Activated CD4-positive, CD25-positive, alpha-beta regulatory T cell treated with anti-CD3 and anti-CD28 coated beads, Interleukin-2, amount 50 U/mL, for 24 hours (primary cell): ENCODE results near the gene EDDM13.
"Not testable (repeated sequence)": the region's sequence is repeated elsewhere in the genome, so short reads cannot be mapped to it uniquely, and the experiment has no call there.

Experiments
- ATAC-seq, 2 donors: fragments of 150-1000 bp; cut with Tn5 transposase; one replicate each; pipeline ENCODE4 v1.10.0; 2021; ENCODE audit warnings: mild to moderate bottlenecking in 1 of 2, moderate library complexity in 1 of 2

Gene EDDM13

GRCh38 chr19:56321989-56322440 is 49.5 kb downstream of the EDDM13 start:
- ATAC-seq: no peak

GRCh38 chr19:56324436-56324835 is 51.9 kb downstream of the EDDM13 start:
- no peak for ATAC-seq

DNA sequence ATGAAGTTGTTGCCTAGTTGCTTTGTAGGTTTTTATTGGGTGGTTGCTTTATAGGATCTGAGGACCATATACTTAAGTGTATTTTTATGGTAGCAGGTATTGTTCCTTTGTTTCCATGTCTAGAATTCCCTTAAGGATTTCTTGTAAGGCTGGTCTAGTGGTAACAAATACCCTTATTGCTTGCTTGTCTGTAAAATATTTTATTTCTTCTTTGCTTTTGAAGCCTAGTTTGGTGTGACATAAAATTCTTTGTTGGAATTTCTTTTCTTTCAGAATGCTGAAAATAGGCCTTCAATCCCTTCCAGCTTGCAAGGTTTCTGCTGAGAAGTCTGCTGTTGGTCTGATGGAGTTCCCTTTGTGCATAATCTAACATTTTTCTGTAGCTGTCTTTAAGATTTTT is 60.1 kb downstream of the EDDM13 start:
- no peak for ATAC-seq

- peak in 1 of 2 donors; percentile 51 for ATAC-seq
Observed at GRCh38 chr19:56333506-56333905, 61.0 kb downstream of the EDDM13 start.

DNA sequence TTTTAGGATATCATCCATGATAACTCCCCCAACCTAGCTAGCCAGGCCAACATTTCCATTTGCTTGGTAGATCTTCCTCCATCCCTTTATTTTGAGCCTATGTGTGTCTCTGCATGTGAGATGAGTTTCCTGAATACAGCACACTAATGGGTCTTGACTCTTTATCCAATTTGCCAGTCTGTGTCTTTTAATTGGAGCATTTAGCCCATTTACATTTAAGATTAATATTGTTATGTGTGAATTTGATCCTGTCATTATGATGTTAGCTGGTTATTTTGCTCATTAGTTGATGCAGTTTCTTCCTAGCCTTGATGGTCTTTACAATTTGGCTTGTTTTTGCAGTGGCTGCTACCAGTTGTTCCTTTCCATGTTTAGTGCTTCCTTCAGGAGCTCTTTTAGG is 62.8 kb downstream of the EDDM13 start:
- ATAC-seq: not testable (repeated sequence)

- ATAC-seq: not testable (repeated sequence)
Observed at GRCh38 chr19:56337077-56337476, 64.5 kb downstream of the EDDM13 start.

DNA sequence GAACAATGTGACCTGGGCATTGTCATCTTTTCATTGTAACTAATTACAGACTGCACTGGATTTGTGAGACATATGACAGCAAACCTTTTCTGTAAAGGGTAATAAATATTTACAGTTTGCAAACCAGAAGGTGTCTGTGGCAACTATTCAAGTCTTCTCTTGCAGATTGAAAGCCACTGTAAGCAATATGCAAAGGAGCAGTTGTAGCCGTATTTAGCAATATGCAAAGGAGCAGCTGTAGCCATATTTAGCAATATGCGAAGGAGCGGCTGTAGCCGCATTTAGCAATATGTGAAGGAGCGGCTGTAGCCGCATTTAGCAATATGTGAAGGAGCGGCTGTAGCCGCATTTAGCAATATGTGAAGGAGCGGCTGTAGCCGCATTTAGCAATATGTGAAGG is 66.5 kb downstream of the EDDM13 start:
- not testable (repeated sequence) for ATAC-seq

DNA sequence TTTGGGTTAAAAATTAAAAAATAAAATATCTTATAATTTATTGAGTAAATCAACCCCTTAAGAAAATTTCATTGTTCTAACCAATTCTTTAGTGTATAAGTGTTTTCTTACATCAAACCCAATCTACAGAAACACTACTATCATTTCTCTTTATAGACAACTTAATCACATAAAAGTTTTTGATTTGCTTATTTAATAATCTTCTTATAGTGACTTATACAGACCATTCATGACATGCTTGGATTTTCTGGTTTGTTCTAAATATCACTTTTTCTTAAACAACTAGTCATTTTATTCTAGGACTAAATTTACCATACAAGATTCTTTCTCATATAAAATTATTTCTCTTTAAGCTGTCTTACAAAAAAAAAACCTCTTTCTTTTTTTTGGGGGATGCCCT is 69.4 kb downstream of the EDDM13 start:
- no peak for ATAC-seq

GRCh38 chr19:56347163-56347778 is 74.7 kb downstream of the EDDM13 start:
- ATAC-seq: no peak

GRCh38 chr19:56348289-56348877 is 75.8 kb downstream of the EDDM13 start:
- no peak for ATAC-seq

- ATAC-seq: peak in 1 of 2 donors; percentile 33
Observed at GRCh38 chr19:56350416-56351045, 78.0 kb downstream of the EDDM13 start.

GRCh38 chr19:56351208-56351607 is 78.7 kb downstream of the EDDM13 start:
- ATAC-seq: no peak

- ATAC-seq: no peak
Observed at GRCh38 chr19:56355517-56355916, 83.0 kb downstream of the EDDM13 start.

DNA sequence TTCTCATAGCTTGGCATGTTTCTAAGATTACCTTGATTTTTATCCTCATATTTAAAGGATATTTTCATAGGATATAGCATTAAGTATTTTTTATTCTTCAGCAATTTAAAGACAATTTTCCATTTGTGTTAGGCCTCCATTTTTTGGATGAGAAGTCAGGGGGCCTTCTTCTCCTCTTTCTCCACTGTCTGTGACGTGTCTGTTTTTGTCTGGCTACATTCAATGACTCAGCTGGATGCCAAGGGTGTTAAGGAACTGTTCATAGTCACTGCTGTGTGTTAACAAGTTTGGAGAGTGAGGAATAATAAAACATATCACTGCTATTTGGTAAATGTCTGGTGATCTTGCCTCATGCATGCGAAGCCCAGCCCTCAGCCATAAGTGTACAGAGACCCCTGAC is 84.4 kb downstream of the EDDM13 start:
- ATAC-seq: no peak
